Panc1 (cell line): ENCODE measurements around the gene SSTR1.

Experiments
- POLR2AphosphoS5 ChIP-seq: IDR thresholded peaks from 2 replicates; pipeline ENCODE4 v1.6.1; 2012; ENCODE audit warnings: mild to moderate bottlenecking, low read depth, low read length, moderate library complexity
- TF ChIP-seq, protein P1 (sequence below): fragments of 450-650 bp; IDR thresholded peaks from 2 replicates; pipeline ENCODE4 v1.5.1; 2017; ENCODE audit warnings: mild to moderate bottlenecking
- TF ChIP-seq, protein P2 (sequence below), 2 experiments: IDR thresholded peaks; 2 replicates each; pipeline ENCODE4 v1.6.1; 2011 to 2012; ENCODE audit warnings: low read depth in 2 of 2, control low read depth in 1 of 2, low read length in 1 of 2, mild to moderate bottlenecking in 1 of 2, moderate library complexity in 1 of 2; ENCODE audit not compliant: insufficient read depth in 1 of 2

DNA sequence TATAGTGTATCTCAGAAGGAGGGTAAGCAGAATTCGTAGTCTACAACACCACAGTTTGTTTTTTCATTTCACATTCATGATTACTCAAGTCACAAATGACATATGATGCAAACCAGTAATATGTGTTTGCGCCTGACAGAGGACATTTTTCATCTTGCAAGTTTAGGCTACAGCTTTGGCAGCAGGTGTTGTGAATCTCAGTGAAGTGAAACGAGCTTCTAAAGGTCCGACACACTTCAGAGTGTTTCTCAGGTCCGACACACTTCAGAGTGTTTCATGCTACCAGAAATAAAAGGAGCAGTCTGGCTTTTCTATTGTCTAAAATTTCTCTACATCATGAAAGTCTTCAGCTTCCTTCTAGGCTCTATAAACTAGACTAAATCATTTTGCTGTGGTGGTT lies 25.5 kb downstream of the SSTR1 start:
- TF ChIP-seq, protein P1, sequence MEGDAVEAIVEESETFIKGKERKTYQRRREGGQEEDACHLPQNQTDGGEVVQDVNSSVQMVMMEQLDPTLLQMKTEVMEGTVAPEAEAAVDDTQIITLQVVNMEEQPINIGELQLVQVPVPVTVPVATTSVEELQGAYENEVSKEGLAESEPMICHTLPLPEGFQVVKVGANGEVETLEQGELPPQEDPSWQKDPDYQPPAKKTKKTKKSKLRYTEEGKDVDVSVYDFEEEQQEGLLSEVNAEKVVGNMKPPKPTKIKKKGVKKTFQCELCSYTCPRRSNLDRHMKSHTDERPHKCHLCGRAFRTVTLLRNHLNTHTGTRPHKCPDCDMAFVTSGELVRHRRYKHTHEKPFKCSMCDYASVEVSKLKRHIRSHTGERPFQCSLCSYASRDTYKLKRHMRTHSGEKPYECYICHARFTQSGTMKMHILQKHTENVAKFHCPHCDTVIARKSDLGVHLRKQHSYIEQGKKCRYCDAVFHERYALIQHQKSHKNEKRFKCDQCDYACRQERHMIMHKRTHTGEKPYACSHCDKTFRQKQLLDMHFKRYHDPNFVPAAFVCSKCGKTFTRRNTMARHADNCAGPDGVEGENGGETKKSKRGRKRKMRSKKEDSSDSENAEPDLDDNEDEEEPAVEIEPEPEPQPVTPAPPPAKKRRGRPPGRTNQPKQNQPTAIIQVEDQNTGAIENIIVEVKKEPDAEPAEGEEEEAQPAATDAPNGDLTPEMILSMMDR, result no peak
- no peak for TF ChIP-seq POLR2AphosphoS5
- TF ChIP-seq, protein P2, sequence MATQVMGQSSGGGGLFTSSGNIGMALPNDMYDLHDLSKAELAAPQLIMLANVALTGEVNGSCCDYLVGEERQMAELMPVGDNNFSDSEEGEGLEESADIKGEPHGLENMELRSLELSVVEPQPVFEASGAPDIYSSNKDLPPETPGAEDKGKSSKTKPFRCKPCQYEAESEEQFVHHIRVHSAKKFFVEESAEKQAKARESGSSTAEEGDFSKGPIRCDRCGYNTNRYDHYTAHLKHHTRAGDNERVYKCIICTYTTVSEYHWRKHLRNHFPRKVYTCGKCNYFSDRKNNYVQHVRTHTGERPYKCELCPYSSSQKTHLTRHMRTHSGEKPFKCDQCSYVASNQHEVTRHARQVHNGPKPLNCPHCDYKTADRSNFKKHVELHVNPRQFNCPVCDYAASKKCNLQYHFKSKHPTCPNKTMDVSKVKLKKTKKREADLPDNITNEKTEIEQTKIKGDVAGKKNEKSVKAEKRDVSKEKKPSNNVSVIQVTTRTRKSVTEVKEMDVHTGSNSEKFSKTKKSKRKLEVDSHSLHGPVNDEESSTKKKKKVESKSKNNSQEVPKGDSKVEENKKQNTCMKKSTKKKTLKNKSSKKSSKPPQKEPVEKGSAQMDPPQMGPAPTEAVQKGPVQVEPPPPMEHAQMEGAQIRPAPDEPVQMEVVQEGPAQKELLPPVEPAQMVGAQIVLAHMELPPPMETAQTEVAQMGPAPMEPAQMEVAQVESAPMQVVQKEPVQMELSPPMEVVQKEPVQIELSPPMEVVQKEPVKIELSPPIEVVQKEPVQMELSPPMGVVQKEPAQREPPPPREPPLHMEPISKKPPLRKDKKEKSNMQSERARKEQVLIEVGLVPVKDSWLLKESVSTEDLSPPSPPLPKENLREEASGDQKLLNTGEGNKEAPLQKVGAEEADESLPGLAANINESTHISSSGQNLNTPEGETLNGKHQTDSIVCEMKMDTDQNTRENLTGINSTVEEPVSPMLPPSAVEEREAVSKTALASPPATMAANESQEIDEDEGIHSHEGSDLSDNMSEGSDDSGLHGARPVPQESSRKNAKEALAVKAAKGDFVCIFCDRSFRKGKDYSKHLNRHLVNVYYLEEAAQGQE (IDR thresholded peaks at IDR 0.05; ENCODE audit: insufficient read depth in 1 of 2, low read depth in 2 of 2, low read length in 1 of 2), result no peak
